Lower leg skin (tissue), 4 donors: ENCODE measurements around the gene LINGO3. TPM values are rescaled to one million over a fixed set of nuclear protein-coding genes. Genes with fewer than 3 reads are reported as not detected.

ENCODE experiments used
- DNase-seq, 2 donors: peaks; one replicate each; pipeline ENCODE4 v3.0.0-alpha.2; 2019; ENCODE audit warnings: low spot score in 2 of 2
- H3K4me3 ChIP-seq: fragments of 200-600 bp; sonication (generic); 2 replicates; pipeline ENCODE4 v1.5.1; 2017; ENCODE audit warnings: mild to moderate bottlenecking, low read depth; ENCODE audit not compliant: poor library complexity, severe bottlenecking
- POLR2A ChIP-seq, 2 donors: fragments of 450-650 bp; IDR thresholded peaks; one replicate each; pipeline ENCODE4 v1.6.1; 2016 to 2017; ENCODE audit warnings: antibody characterized with exemption in 2 of 2, mild to moderate bottlenecking in 1 of 2, moderate library complexity in 1 of 2
- WGBS, 2 donors: methylation state at CpG; one replicate each; pipeline ENCODE4 v1.1.5; 2018; 5-methylcytosine and 5-hydroxymethylcytosine counted together
- intact Hi-C: fragments of 100-400 bp; cut with DNase I; formaldehyde crosslinking; loops from one replicate; pipeline ENCODE4 v1.15.0; 2023; ENCODE audit warnings: low total_unique reads
- total RNA-seq, 4 donors: library from RNA; depleted of rRNA; stranded (reverse); fragments of >200 nt; gene quantifications; one replicate each; pipeline ENCODE4 v1.1.0, GENCODE V29; 2016
- TF ChIP-seq, protein P1 (sequence below), 3 donors: fragments of 450-650 bp; IDR thresholded peaks; one replicate each; pipeline ENCODE4 v1.5.1; 2016; ENCODE audit warnings: antibody characterized with exemption in 3 of 3, mild to moderate bottlenecking in 3 of 3, moderate library complexity in 2 of 3

Gene LINGO3
- total RNA-seq, 4 donors from 2014 or later = 0.26 TPM; not detected in 3

DNA sequence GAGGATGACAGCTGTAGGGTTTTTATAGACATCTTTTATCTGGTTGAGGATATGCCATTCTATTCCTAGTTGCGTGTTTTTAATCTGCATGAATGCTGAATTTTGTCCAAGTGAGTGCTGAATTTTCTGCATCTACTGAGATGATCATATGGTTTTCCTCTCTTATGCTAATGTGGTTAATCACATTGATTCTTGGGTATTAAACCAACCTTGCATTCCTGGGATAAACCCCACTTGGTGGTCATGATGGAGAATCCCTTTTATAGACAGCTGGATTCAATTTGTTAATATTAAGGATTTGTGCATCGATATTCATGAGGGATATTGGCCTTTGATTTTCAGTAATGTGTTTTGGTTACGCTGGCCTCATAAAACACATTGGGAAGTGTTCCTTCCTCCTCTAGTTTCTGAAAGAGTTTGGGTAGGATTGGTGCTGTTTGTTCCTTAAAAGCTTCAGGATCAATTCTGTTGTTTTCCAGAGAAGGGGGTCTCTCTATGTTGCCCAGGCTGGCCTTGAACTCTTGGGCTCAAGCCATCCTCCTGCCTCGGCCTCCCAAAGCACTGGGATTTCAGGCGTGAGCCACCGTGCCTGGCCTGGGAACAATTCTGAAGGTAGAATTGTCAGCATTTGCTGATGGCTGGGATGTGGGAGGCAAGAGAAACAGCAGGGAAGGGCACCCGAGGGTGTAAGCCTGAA lies 7.3 kb upstream of the LINGO3 start:
- intact Hi-C loops = no loop called here
- DNase-seq = no peak
- no peak overlapping the region for H3K4me3 ChIP-seq
- WGBS, 2 donors = 79 to 85% methylated on average over 7 of the region's 7 CpGs
- TF ChIP-seq, protein P1, sequence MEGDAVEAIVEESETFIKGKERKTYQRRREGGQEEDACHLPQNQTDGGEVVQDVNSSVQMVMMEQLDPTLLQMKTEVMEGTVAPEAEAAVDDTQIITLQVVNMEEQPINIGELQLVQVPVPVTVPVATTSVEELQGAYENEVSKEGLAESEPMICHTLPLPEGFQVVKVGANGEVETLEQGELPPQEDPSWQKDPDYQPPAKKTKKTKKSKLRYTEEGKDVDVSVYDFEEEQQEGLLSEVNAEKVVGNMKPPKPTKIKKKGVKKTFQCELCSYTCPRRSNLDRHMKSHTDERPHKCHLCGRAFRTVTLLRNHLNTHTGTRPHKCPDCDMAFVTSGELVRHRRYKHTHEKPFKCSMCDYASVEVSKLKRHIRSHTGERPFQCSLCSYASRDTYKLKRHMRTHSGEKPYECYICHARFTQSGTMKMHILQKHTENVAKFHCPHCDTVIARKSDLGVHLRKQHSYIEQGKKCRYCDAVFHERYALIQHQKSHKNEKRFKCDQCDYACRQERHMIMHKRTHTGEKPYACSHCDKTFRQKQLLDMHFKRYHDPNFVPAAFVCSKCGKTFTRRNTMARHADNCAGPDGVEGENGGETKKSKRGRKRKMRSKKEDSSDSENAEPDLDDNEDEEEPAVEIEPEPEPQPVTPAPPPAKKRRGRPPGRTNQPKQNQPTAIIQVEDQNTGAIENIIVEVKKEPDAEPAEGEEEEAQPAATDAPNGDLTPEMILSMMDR (IDR thresholded peaks at IDR 0.05) = no peak

DNA sequence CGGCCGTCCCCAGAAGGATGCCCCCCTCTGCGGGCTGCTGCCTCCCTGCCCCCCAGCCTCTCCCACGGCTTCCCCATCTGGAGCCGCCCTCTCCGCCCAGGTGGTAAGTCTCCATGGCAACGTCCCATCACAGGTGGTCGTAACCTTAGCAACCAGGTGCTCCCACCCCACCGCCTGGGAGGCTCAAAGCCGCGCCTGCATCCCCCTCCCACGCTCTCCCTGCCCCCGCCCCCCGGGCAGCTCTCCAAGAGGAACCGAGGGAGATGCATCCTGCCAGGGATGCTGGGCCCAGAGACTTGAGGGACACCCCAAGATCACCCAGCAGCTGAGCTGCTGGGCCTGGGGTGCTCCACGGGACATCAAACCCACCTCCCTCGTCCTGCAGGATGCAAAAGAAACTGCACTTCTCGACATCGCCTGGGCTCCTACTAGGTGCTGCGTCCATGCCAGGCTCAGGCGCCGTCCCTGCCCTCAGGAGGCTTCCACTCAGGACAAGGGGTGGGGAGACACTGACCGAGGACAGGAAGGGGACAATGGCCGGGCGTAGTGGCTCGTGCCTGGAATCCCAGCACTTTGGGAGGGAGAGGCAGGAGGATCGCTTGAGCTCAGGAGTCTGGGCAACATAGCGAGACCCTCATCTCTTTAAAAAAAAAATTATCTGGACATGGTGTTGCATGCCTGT lies 5.0 kb upstream of the LINGO3 start:
- no peak for DNase-seq
- no peak overlapping the region for H3K4me3 ChIP-seq
- TF ChIP-seq, protein P1 (IDR thresholded peaks at IDR 0.05) = no peak
- no peak for TF ChIP-seq POLR2A (IDR thresholded peaks at IDR 0.05)
- intact Hi-C loops = no loop called here
- WGBS, 2 donors = 39 to 56% methylated on average over 17 to 26 of the region's 28 CpGs

DNA sequence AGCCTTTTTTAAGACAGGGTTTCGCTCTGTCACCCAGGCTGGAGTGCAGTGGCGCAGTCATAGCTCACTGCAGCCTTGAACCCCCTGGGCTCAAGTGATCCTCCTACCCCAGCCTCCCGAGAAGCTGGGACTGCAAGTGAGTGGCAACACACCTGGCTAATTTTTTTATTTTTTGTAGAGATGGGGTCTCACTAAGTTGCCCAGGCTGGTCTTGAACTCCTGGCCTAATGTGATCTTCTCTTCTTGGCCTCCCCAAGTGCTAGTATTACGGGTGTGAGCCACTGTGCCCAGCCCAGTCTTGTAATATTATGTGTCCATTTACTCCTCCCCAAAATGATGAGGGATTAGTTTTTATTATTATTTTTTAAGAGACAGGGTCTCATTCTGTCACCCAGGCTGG lies 3.1 kb upstream of the LINGO3 start:
- no peak overlapping the region for H3K4me3 ChIP-seq
- DNase-seq = no peak
- TF ChIP-seq, protein P1 (IDR thresholded peaks at IDR 0.05) = no peak
- no peak for TF ChIP-seq POLR2A (IDR thresholded peaks at IDR 0.05)
- 92 to 97% methylated on average over 4 of the region's 4 CpGs for WGBS, 2 donors
- intact Hi-C loops = no loop called here

DNA sequence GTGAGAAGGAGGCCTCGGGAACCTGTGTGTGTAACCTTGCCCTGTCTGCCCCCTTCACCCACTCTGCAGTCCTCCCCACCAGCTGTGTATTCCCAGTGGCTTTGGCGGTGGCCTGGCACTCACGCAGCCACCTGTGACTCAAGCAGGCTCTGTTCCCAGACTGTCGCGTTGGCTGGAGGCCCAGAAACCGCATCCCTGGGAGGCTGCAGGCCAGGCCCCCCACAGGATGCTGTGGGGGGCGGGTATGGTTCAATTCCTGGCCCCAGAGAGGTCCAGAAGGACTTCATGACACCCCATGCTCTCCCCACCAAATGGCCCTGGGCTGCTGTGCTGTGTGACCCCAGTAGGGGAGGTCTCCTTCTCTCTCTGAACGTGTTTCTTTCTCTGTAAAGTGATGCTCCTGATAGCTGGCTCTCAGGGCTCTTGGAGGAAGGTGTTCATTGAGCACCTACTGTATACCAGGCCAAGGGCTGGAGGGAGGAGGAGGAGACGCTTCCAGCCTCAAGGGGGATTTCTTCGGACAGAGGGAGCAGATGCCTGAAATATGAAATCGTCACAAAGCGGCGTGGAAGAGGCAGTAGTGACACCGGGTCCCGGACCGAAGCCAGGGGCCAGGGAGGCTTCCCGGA lies 1.9 kb upstream of the LINGO3 start:
- no peak for DNase-seq
- no peak overlapping the region for H3K4me3 ChIP-seq
- intact Hi-C loops = no loop called here
- WGBS, 2 donors = 64 to 80% methylated on average over 11 to 16 of the region's 17 CpGs
- TF ChIP-seq POLR2A (IDR thresholded peaks at IDR 0.05) = no peak
- TF ChIP-seq, protein P1 (IDR thresholded peaks at IDR 0.05) = no peak

DNA sequence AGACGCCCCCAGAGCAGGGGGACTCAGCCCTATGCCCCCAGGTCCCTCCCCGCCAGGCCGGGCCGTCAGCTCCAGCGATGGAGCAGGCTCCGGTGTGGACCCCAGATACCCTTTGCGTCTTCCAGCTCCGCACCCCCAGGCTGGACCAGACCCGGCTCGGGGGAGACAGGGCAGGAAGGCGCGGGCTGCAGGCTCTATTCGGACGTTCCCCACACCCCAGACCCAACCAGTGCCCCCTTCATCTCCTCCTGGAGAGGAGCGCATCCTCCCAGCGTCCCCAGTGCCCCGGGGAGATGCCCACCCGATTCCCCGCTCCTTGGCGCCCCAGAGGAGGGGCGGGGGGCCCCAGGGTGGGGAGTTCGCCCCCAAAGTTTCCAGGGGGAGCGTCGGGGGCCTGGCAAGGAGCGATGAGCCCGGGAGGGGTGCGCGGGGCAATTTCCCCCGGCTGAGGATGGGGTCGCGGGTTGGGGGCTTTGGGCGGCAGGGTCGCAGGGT lies 389 bp downstream of the LINGO3 start:
- DNase-seq = no peak
- intact Hi-C loops = no loop called here
- 20 to 26% methylated on average over 20 to 30 of the region's 33 CpGs for WGBS, 2 donors
- TF ChIP-seq POLR2A (IDR thresholded peaks at IDR 0.05) = no peak
- TF ChIP-seq, protein P1 (IDR thresholded peaks at IDR 0.05) = no peak
- no peak overlapping the region for H3K4me3 ChIP-seq
